Measurements from ENCODE around the gene VSTM4. TPM values are rescaled to one million over a fixed set of nuclear protein-coding genes. Genes with fewer than 3 reads are reported as not detected.

The VSTM4 gene
- total and polyA plus RNA-seq, 3 donors from 2014 or later = 25.6 to 35.8 (median 26.0) TPM

DNA sequence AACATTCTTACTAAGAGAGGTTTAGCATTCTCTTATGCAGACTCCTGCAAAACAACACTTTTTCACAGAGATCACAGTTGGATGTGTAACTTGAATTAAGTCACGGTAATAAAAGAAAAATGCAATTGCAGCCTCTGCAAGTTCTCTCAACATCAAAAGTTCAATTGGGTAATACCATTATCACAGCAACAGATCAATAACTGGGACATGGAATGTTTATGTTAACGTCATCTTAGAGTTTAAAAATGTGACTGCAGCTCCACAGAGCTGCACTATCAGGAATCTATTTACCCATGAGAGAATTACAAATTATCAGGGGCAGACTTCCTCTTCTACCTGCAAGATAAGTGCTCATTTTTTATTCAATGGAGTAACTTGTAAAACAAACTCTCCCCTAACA, 86.7 kb downstream of the VSTM4 start:
- Histone ChIP-seq H3K4me1 (peaks cover 10% of the 10 kb centered on the region), H3K27ac (no peak overlapping the region), H3K27me3 (no peaks in the 10 kb centered on the region), H3K4me3 (no peak overlapping the region), H3K36me3 (ENCODE audit: low read depth, missing control alignments) (no peaks in the 10 kb centered on the region), H3K9me3 (no peaks in the 10 kb centered on the region)
- 91 to 96% methylated on average over 2 of the region's 2 CpGs for WGBS, 2 donors
- intact Hi-C loops (cut with DNase I; ENCODE audit: low total_unique reads) = no loop called here
- no peak for TF ChIP-seq POLR2A (IDR thresholded peaks at IDR 0.05)
- TF ChIP-seq, protein P1, sequence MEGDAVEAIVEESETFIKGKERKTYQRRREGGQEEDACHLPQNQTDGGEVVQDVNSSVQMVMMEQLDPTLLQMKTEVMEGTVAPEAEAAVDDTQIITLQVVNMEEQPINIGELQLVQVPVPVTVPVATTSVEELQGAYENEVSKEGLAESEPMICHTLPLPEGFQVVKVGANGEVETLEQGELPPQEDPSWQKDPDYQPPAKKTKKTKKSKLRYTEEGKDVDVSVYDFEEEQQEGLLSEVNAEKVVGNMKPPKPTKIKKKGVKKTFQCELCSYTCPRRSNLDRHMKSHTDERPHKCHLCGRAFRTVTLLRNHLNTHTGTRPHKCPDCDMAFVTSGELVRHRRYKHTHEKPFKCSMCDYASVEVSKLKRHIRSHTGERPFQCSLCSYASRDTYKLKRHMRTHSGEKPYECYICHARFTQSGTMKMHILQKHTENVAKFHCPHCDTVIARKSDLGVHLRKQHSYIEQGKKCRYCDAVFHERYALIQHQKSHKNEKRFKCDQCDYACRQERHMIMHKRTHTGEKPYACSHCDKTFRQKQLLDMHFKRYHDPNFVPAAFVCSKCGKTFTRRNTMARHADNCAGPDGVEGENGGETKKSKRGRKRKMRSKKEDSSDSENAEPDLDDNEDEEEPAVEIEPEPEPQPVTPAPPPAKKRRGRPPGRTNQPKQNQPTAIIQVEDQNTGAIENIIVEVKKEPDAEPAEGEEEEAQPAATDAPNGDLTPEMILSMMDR (IDR thresholded peaks at IDR 0.05) = no peak
- no peak for DNase-seq

DNA sequence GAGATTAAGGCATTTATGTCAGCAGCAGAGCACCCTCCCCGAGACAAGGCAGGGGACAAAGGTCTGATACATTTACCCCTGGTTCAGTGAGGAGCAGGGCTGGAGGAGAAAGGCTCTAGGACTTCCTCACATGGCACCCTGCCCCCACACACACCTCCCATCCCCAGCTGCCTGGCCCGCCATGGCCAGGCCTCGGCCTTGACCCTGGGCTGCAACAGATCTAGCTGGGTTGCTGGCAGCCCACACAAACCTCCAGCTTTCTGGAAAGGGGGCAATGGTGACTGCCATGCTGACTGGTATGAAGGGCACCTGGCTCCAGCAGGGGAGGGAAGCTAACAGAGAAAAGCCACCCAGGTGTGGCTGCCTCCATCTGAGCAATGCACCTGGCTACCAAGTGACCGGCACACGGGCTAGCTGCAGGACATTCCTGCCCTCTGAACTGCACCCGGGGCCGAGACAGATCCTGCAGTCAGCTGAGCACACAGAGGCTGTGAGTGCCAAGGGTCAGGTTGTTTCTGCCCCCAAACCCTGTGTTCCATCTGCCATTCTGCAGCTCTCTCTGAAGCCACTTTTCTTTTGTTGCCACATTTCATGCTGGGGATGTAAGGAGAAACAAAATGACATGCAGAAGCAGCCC, 89.9 kb downstream of the VSTM4 start:
- no peak overlapping the region for H3K27ac ChIP-seq
- no peaks in the 10 kb centered on the region for H3K36me3 ChIP-seq (ENCODE audit: low read depth, missing control alignments)
- WGBS, 2 donors = 52 to 77% methylated on average over 6 to 7 of the region's 7 CpGs
- no peak for DNase-seq
- intact Hi-C loops (cut with DNase I; ENCODE audit: low total_unique reads) = no loop called here
- no peaks in the 10 kb centered on the region for H3K9me3 ChIP-seq
- H3K4me3 ChIP-seq = no peak overlapping the region
- no peak for TF ChIP-seq POLR2A (IDR thresholded peaks at IDR 0.05)
- TF ChIP-seq, protein P1 (IDR thresholded peaks at IDR 0.05) = no peak
- H3K4me1 ChIP-seq = peaks cover 10% of the 10 kb centered on the region
- H3K27me3 ChIP-seq = no peaks in the 10 kb centered on the region

DNA sequence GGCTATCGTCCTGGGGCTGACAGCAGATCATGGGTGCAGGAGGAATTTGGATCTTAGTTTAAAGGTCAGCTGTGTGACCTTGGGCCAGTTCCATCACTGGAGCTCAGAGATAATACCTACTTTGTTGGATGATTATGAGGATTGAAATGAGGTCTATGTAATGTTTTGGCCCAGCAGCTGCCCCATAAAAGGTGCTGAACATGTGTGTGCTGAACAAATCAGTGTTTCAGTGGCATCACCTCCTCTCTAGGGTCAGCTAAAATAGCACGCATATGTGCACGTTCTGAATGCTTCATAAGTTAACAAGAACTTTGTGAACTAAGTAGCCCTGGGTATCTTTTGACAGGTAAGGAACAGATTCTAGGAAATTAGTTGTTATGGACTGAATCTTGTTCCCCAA, 90.8 kb downstream of the VSTM4 start:
- H3K4me1 ChIP-seq = peaks cover 10% of the 10 kb centered on the region
- TF ChIP-seq, protein P1 (IDR thresholded peaks at IDR 0.05) = no peak
- TF ChIP-seq POLR2A (IDR thresholded peaks at IDR 0.05) = no peak
- no peak overlapping the region for H3K4me3 ChIP-seq
- H3K9me3 ChIP-seq = no peaks in the 10 kb centered on the region
- no peaks in the 10 kb centered on the region for H3K27me3 ChIP-seq
- WGBS, 2 donors = 57 to 61% methylated on average over 3 of the region's 3 CpGs
- H3K27ac ChIP-seq = peak overlapping the region in 1 of 2 donors; percentile 78
- no peaks in the 10 kb centered on the region for H3K36me3 ChIP-seq (ENCODE audit: low read depth, missing control alignments)
- DNase-seq = no peak
- intact Hi-C loops (cut with DNase I; ENCODE audit: low total_unique reads) = no loop called here

DNA sequence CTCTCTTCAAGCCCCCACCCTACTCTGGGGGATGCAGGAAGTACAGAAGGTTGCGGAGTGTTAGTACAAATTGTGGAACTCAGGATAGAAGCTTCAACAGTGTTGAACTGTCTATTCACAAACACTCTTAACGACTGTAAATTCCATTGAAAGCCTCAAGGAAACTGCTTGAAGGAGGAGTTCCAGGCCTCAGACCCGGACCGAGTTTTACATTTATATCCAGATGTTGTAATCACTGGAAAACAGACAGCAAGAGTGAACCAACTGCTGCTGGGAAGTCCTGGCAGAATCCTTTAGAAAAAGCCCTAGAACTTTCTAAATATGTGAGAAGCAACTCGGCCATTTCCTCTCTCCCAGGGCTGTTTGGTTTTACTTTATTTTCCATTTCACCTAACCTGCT, 91.6 kb downstream of the VSTM4 start:
- no peaks in the 10 kb centered on the region for H3K27me3 ChIP-seq
- H3K4me1 ChIP-seq = peaks cover 10% of the 10 kb centered on the region
- no peak for TF ChIP-seq POLR2A (IDR thresholded peaks at IDR 0.05)
- TF ChIP-seq, protein P1 (IDR thresholded peaks at IDR 0.05) = no peak
- intact Hi-C loops (cut with DNase I; ENCODE audit: low total_unique reads) = no loop called here
- no peaks in the 10 kb centered on the region for H3K36me3 ChIP-seq (ENCODE audit: low read depth, missing control alignments)
- WGBS, 2 donors = 42 to 52% methylated on average over 5 of the region's 5 CpGs
- H3K27ac ChIP-seq = peak overlapping the region in 1 of 2 donors; percentile 78
- no peak overlapping the region for H3K4me3 ChIP-seq
- no peaks in the 10 kb centered on the region for H3K9me3 ChIP-seq
- DNase-seq = no peak

DNA sequence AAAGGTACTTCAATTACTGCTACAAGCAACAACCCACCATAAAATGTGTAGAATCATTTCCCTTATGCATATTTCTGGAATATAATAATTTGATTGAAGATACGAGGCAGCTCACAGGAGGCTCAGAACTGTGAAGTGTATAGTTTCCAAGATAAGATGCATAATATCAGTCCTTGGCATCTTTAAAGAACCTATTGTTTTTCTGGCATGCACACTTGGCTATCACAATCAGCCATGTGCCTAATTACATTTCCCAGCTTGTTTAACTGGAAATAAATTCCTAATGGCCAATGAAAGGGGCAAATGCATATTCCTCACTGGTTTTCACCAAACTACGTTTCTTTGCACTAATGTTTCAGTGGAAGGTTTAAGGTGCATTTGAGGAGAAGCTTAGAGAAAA, 92.3 kb downstream of the VSTM4 start:
- Histone ChIP-seq H3K4me1 (peaks cover 10% of the 10 kb centered on the region), H3K27ac (no peak overlapping the region), H3K27me3 (no peaks in the 10 kb centered on the region), H3K4me3 (no peak overlapping the region), H3K36me3 (ENCODE audit: low read depth, missing control alignments) (no peaks in the 10 kb centered on the region), H3K9me3 (no peaks in the 10 kb centered on the region)
- DNase-seq = no peak
- no peak for TF ChIP-seq POLR2A (IDR thresholded peaks at IDR 0.05)
- TF ChIP-seq, protein P1 (IDR thresholded peaks at IDR 0.05) = no peak
- WGBS, 2 donors = 70 to 76% methylated on average over 2 of the region's 2 CpGs
- intact Hi-C loops (cut with DNase I; ENCODE audit: low total_unique reads) = no loop called here

Measured in testis (tissue), 3 donors.